GM18858 (cell line): ENCODE data around the gene TCF15.
"Not testable (repeated sequence)": the region's sequence is repeated elsewhere in the genome, so short reads cannot be mapped to it uniquely, and the experiment has no call there.

Experiments used
- ATAC-seq: cut with Tn5 transposase; IDR thresholded peaks from one replicate; pipeline ENCODE4 v1.9.1; 2021; ENCODE audit not compliant: unreplicated experiment

The TCF15 gene

DNA sequence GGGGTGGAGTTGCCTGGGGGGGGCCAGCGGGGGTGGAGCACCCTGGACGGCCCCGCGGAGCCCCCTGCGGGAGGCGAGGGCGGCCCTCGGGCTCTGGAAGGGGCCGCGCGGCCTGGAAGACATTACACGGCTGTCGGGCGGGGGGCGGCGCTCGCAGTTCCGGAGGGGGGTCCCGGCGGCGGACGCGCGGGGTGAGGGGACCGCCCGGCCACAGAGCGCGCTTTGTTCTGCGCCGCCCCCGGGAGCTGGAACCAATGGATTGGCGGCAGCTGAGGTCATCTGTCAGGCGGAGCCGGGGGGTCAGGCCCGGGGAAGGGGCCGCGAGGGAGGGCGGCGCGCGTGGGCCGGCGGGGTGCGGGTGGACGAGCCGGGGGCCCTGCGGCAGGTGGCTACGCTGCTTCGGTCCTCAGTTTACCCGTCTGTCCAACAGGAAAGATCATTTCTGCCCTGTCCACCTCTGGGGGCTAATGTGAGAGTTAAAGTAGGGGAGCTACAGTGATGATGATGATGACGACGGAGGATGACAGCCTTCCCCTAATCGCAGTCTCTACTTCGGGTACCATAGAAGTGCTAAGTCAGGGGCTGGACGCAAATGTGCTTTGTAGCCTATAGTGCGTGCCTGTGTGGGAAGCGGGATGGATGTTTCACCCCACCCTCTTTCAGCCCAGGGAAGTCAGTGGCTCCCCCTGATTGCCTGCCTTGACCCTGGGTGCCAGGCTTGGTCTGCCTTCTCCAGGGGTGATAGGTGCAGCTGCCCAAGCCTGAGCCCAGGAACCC lies 32.5 kb upstream of the TCF15 start:
- ATAC-seq = no peak

DNA sequence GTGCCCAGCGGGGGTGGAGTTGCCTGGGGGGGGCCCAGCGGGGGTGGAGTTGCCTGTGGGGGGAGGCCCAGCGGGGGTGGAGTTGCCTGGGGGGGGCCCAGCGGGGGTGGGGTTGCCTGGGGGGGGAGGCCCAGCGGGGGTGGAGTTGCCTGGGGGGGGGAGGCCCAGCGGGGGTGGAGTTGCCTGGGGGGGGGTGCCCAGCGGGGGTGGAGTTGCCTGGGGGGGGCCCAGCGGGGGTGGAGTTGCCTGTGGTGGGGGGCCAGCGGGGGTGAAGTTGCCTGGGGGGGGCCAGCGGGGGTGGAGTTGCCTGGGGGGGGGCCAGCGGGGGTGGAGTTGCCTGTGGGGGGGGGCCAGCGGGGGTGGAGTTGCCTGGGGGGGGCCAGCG lies 31.9 kb upstream of the TCF15 start:
- ATAC-seq = not testable (repeated sequence)

DNA sequence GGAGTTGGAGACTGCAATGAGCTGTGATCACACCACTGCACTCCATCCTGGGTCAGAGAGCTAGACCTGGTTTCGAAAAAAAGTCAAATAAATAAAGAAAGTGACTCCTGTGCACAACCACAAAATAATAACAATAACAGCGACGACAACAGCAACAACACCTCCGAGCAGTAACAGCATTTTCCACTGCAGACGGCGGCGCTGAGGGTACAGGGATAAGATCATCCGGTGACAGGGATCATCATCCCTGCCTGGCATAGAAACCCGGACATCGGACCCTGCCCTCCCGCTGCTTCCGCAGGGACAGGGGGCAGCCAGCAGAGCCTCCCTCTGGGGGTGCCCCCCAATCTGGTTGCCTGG lies 31.4 kb upstream of the TCF15 start:
- no peak for ATAC-seq

DNA sequence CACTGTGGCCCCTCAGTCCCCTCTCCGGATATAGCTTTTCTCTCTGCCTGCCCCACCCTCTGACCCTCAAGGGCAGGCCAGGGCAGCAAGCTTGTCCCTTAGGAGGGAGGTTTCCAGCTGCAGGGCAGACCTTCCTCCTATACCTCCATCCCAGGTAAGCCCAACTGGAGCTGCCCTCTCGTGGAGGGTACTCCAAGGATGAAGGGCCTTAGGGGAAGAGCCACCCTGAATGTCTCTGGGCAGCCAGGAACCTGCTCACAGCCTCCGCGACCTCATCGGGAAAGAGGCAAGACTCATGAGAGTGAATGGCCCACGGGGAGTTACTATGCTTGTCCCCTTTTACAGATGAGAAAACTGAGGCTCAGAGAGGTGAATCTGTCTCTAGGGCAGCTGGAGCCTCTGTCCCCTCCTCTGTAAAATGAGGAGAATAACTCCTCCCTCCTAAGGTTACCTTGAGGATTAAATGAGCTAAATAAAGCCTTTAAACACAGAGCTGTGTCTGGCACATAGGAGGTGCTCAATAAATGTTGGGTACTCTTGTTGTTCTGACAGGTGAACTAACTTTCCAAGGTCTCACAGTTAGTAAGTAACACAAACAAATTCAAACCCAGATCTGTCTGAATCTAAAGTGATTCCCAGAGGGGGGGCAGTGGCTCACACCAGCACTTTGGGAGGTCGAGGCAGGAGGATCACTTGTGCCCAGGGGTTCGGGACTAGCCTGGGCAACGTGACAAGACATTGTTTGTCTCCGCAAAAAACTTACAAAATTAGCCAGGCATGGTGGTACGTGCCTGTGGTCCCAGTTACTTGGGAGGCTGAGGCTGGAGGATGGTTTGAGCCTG lies 30.8 kb upstream of the TCF15 start:
- ATAC-seq = no peak

DNA sequence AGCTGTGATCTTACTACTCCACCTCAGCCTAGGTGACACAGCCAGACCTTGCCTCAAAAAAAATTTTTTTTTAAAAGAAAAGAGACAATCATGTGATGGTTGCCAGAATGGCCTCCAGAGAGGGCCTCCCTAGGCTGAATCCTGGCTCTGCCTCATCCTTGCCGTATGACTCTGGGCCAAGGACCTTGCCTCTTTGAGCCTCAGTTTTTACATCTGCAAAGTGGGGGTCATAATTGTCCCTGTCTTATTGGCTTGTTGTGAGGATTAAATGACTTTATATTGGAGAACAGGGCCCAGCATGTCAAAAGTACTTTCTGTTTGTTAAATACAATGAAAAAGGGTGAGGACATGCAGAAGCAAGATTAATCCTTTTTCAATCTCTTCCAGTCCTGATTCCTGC lies 28.5 kb upstream of the TCF15 start:
- no peak for ATAC-seq

DNA sequence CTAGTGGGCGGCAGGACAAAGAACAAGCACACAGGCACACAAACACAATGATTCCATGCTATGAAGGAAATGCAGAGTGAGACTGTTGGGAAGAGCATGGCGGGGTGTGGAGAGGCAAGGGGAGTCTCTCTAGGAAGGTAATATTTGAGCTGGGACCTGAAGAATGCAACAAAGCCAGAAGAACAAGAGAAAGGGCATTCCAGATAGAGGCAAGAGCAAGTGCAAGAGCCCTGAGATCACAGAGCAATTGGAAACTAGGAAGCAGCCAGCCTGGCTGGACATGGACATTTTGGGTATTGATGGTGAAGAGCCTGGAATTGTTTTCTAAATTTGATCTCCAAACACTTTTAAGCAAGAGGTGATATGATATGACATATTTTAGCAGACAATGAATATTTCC lies 27.4 kb upstream of the TCF15 start:
- no peak for ATAC-seq

DNA sequence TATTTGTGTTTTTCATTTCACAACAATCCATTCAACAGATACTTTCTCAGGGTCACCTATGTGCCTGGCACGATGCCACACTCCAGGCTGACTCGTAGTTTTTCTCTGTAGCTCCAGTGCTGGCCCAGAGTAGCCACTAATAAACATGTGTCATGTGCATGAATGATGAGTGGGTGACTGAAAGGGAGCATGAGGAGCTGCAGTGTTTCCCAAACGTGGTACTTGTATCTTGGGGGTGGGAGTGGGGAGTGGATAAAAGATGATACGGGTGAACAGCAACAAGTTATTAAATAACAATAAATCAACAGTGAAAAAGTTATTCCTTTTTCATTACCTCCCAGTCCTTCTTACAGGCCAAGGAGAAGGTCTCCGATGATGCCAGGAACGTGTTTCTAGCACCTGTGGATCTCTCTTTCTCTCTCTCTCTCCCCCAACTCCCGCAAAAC lies 25.8 kb upstream of the TCF15 start:
- ATAC-seq = no peak

DNA sequence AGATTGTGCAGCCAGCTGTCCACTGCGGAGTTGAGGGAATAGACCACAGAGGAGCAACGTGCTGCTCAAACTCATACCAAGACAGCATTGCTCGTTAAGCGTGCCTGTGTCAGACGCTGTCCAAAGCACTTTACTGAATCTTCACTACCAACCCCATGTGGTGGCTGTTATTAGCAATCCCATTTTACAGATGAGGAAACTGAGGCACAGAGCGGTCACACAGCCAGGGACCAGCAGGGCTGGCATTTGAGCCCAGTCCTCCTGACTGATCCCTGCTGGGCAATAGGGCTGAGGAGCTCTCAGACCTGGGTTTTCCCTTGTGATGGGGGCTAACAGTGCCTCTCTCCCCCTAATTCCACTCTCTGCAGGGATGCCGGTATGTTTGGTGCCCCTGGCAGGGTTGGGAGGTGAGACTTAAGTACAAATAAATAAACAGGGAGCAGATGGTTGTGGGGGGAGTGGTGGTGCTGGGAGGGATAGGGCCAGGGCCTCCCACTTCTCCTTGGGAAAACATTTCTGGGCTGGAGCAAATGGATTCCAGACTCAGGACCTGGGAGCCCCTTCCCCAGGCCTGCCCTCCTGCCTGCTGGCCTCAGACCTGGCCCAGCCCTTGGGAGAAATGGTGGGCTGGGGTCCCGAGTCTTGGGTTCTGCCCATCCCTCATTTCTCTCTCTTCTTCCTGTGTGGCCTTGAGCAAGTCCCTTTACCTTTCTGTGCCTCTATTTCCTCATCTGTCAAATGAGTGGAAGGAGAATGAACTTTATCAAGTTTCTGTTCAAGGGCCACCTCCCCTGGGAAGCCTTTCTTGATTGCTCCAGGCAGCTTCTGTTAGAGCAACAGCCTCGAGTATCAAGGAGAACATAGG lies 25.2 kb upstream of the TCF15 start:
- no peak for ATAC-seq

DNA sequence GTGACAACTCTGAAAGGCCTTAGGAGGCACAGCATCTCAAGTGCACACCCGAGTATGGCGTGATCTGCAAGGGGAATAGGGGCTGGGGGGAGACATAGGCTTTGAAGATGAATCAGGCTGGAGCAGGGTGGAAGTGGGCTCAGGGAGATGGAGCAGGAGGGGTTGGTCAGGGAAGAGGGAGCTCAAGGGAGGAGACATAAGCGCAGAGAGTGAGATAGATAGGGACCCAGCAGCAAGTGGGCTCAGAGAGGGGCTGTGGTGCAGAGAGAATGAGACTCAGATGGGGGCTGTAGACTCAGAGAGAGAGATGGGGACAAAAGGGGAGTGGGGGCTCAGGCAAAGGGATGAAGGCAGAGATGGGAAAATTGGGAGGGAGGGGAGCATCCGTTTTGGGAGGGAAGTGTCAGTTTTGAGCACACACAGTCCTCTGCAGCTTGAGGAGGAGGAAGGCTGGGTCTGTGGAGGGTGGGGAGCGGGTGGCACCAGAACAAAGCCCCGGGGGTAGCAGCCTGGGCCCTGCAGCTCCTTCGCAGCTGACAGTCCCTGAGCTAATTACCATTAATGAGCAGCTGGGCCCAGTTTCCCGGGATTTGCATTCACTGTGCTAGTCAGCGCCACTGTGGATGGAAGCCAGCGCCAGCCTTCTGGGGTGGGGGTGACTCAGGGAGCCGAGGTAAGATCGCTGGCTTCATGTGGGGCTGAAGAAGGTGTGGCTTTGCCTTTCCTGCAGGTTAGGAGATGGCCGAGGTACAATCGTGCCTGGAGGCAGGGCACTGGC lies 24.2 kb upstream of the TCF15 start:
- ATAC-seq = no peak

DNA sequence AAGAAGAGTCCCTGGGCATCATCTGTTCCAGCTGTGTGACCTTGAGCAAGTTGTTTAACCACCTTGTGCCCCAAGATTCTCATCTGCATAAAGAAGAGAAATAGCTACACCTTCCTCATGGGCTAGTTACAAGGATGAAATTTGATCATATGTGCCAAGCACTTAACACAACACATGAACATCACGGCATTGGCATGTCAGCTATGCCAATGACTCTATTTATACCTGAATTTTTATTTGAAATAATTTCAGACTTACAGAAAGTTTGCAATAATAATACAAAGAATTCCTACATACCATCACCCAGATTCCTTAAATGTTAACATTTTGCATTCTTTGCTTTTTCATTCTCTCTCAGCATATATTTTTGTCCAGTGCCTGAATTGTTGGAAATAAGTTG lies 21.0 kb upstream of the TCF15 start:
- no peak for ATAC-seq

DNA sequence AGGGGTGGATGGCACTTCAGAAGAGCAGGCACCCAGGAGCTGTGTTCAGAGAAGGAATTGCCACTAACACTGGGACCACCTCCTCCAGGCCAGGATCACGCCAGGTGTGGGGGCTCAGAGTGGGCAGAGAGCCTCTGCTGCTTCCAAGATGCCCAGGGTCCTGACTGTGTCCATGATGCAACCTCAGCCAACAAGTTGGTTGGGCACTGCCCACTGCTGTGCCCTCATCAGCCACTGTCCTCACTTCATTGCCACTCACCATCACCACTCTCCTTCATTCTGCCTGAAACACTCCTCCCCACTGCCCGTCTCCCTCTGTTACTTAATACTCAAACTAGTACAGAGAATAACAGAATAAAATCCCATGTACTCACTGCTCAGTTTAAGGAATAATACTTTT lies 16.5 kb upstream of the TCF15 start:
- ATAC-seq = no peak

DNA sequence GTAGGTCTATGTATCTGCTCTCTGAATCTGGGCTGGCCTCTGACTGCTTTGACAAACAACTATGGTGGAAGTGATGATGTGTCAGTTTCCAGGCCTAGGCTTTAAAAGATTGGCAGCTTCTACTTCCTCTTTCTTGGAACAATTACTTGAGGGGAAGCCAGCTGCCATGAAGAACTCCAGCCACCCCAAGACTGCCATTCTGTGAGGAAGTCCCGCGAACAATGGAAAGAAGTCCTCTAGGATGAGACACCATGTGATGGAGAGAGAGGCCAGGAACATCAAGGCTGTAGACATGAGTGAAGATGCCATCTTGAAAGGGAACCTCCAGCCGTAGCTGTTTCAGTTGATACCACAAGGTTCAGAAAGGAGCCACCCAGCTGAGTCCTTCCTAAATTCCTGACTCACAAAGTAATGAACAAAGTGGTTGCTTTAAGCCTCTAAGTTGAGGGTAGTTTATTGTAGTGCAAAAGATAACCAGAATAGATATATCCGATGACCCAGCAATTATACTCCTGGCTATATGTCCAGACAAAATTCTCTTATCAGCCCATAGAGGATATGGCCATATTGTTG lies 15.3 kb upstream of the TCF15 start:
- ATAC-seq = no peak

DNA sequence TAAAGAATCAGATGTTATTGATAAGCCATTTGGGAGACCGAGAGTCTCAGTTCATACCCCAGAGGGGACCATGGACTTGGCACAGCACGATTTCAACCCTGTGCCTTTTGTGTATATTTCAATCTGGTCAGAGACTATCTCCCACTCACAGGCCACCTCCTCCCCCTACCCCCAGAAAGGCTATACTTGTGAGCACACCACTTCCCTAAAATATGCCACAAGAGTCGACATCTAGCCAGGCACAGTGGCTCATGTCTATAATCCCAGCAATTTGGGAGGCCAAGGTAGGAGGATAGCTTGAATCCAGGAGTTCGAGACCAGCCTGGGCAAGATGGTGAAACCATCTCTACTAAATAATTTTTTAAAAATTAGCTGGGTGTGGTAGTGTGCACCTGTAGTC lies 13.6 kb upstream of the TCF15 start:
- ATAC-seq = no peak

DNA sequence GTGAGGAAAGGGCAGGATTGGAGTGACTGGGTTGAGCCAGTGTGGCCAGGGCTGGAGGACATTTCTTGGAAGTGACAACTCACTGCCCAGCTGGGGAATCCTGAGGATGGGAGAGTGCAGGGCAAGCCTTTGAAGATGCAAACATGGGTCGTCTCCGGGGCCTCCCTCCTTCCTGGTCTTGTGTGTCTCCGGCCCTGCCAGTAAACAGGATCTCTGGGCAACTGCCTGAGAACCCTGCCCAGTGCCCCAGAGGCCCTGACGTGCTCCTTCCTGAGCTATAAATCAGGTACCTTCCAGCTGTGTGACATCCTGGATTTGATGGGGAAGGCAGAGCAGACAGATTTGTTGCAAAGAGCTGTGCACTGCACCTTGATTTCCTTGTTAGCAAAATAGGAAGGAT lies 12.9 kb upstream of the TCF15 start:
- no peak for ATAC-seq

DNA sequence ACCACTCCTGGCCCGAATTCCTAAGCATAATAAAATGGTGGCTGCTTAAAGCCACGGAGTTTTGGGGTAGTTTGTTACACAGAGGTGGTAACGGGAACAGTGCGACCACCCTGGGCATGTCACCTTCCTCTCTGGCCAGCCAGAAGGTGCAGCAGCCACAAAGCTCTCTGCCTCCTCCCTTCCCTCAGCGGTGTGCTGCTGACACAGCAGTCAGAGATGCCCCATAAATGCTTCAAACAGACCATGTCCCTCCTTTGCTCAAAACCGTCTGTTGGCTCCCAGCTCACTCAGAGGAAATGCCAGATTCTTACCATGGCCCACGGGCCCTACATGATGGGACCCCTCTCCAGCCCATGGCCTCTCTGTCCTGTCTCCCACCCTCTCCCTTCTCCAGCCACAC lies 12.1 kb upstream of the TCF15 start:
- ATAC-seq = no peak

DNA sequence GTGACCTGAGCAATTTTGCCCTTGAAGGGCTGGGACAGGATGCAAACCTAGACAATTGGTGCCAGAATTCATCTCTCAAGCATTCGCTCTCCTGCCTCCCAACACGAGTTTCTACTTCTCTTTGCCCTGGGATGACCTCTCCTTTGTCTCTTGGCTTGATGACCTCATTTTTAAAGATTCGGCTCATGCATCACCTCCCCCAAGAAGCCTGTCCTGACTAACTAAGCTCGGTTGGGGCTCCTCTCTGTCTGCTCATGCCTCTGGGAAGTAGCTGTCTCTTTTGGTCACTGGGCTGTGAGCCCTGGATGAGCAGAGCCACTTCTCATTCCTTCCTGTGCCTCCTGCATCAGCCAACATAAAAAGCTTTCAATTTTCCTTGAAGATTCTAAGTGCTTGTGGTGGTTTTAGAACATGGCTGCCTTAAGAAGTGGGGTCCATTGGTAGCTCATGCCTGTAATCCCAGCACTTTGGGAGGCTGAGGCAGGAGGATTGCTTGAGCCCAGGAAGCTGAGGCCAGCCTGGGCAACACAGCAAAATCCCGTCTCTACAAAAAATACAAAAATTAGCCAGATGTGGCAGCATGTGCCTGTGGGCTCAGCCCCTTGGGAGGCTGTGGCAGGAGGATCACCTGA lies 11.1 kb upstream of the TCF15 start:
- ATAC-seq = no peak

DNA sequence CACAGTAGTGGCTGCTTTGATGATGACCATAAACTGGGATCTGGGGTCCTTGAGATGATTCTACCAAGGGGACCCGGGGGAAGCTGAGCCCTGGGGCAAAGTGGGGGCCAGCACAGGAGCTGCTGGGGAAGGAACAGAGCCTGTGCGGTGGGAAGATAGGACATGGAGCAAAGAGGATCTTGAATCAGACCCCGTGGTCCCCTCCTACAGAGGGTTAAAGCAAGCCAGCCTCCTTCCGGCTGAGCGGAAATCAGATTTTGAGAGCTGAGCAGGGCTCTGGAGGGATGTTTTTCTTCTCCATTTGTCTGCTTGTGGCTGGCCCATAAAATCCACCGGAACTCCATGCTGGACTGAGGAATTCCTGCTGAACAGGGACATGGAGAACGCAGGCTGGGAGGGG lies 10.1 kb upstream of the TCF15 start:
- no peak for ATAC-seq

DNA sequence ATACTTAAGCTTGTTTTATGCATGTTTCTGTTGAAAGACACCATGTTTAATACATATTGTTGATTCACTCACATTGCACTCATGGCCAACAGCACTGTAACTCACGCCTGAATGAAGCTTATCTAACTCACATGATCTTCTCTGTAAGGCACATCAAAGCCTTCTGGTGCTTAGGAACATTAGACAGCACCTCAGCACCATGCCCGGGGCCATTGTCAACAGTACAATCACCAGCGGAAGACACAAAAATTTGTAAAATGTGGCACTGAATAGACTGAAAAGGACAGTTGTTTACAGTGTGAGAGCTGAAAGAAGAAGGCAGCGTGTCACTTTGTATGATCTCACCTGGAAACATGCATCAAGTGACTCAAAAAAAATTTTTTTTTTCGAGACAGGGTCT lies 8.9 kb upstream of the TCF15 start:
- ATAC-seq = no peak

DNA sequence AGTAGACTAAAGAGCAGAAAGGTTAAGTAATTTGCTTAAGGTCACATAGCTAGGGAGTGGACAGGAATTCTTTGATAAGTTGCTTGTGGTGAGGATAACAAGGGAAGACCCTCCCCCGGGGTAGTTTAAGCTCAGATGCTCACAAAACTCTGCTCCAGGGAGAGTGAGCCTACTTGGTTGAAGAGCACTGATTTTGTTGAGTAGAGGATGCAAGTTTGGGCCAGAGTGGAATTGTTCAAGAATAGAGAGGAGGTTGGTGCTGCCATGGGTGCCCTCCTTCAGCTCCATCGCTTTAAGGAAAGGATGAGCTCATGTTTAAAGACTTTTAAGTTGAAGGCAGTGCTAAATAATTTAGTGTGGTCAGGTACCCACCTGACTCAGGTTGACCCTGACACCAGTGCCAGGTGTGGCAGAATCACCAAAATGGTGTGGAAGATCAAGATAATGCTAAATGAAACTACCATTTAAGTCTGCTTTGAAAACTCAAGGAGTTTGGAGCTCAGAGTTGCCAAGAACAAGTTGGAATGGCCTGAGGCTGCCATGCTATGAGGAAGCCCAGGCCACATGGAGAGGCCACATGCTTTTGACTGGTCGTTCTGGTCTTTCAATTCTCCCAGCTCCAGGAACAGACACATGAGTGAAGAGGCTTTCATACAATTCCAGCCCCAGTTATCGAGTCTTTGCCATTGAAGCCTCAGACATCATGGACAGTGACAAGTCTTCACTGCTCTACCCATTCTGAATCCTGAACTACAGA lies 8.0 kb upstream of the TCF15 start:
- ATAC-seq = no peak
